ENCODE data around the gene SULT2B1. TPM values are rescaled to one million over a fixed set of nuclear protein-coding genes. Genes with fewer than 3 reads are reported as not detected.

Gene SULT2B1
- total and polyA plus RNA-seq, 2 donors, result 0.30 to 0.42 TPM

Other genes with a start within 250 kb of the SULT2B1 start
- 81.3 TPM for gene EMP3, start 226.6 kb upstream of the SULT2B1 start, total RNA-seq
- gene EMP3, start 226.6 kb upstream of the SULT2B1 start, polyA plus RNA-seq, result 159 TPM
- gene TMEM143, start 188.2 kb upstream of the SULT2B1 start, total RNA-seq, result 4.3 TPM
- gene TMEM143, start 188.2 kb upstream of the SULT2B1 start, polyA plus RNA-seq, result 10.2 TPM
- not detected for gene SYNGR4, start 187.8 kb upstream of the SULT2B1 start, total RNA-seq
- gene SYNGR4, start 187.8 kb upstream of the SULT2B1 start, polyA plus RNA-seq, result not detected
- 68.7 TPM for gene KDELR1, start 160.6 kb upstream of the SULT2B1 start, total RNA-seq
- gene KDELR1, start 160.6 kb upstream of the SULT2B1 start, polyA plus RNA-seq, result 144 TPM
- 1.9 TPM for gene GRIN2D, start 158.5 kb upstream of the SULT2B1 start, total RNA-seq
- 0.30 TPM for gene GRIN2D, start 158.5 kb upstream of the SULT2B1 start, polyA plus RNA-seq
- gene GRWD1, start 106.2 kb upstream of the SULT2B1 start, total RNA-seq, result 13.6 TPM
- gene GRWD1, start 106.2 kb upstream of the SULT2B1 start, polyA plus RNA-seq, result 22.2 TPM
- gene KCNJ14, start 96.6 kb upstream of the SULT2B1 start, total RNA-seq, result 0.42 TPM
- gene KCNJ14, start 96.6 kb upstream of the SULT2B1 start, polyA plus RNA-seq, result 0.33 TPM
- 30.6 TPM for gene CYTH2, start 82.8 kb upstream of the SULT2B1 start, total RNA-seq
- gene CYTH2, start 82.8 kb upstream of the SULT2B1 start, polyA plus RNA-seq, result 51.9 TPM
- gene LMTK3, start 40.3 kb upstream of the SULT2B1 start, total RNA-seq, result 0.42 TPM
- 0.72 TPM for gene LMTK3, start 40.3 kb upstream of the SULT2B1 start, polyA plus RNA-seq
- not detected for gene SPACA4, start 54.6 kb downstream of the SULT2B1 start, total RNA-seq
- gene SPACA4, start 54.6 kb downstream of the SULT2B1 start, polyA plus RNA-seq, result not detected
- 0.58 TPM for gene FAM83E, start 62.9 kb downstream of the SULT2B1 start, total RNA-seq
- gene FAM83E, start 62.9 kb downstream of the SULT2B1 start, polyA plus RNA-seq, result 1.1 TPM
- gene RPL18, start 67.0 kb downstream of the SULT2B1 start, total RNA-seq, result 1,113 TPM
- gene RPL18, start 67.0 kb downstream of the SULT2B1 start, polyA plus RNA-seq, result 2,167 TPM
- 4.9 TPM for gene SPHK2, start 67.3 kb downstream of the SULT2B1 start, total RNA-seq
- 22.0 TPM for gene SPHK2, start 67.3 kb downstream of the SULT2B1 start, polyA plus RNA-seq
- 4.6 TPM for gene DBP, start 85.2 kb downstream of the SULT2B1 start, total RNA-seq
- 12.3 TPM for gene DBP, start 85.2 kb downstream of the SULT2B1 start, polyA plus RNA-seq
- 1.8 TPM for gene CA11, start 94.0 kb downstream of the SULT2B1 start, total RNA-seq
- gene CA11, start 94.0 kb downstream of the SULT2B1 start, polyA plus RNA-seq, result 13.4 TPM
- 0.53 TPM for gene NTN5, start 120.8 kb downstream of the SULT2B1 start, total RNA-seq
- 0.80 TPM for gene NTN5, start 120.8 kb downstream of the SULT2B1 start, polyA plus RNA-seq
- gene FUT2, start 143.8 kb downstream of the SULT2B1 start, total RNA-seq, result 0.79 TPM
- 0.41 TPM for gene FUT2, start 143.8 kb downstream of the SULT2B1 start, polyA plus RNA-seq
- 2.5 TPM for gene MAMSTR, start 167.6 kb downstream of the SULT2B1 start, total RNA-seq
- 3.0 TPM for gene MAMSTR, start 167.6 kb downstream of the SULT2B1 start, polyA plus RNA-seq
- 10.8 TPM for gene RASIP1, start 188.4 kb downstream of the SULT2B1 start, total RNA-seq
- 15.5 TPM for gene RASIP1, start 188.4 kb downstream of the SULT2B1 start, polyA plus RNA-seq
- not detected for gene IZUMO1, start 194.7 kb downstream of the SULT2B1 start, total RNA-seq
- gene IZUMO1, start 194.7 kb downstream of the SULT2B1 start, polyA plus RNA-seq, result not detected
- 1.6 TPM for gene FUT1, start 200.5 kb downstream of the SULT2B1 start, total RNA-seq
- 1.5 TPM for gene FUT1, start 200.5 kb downstream of the SULT2B1 start, polyA plus RNA-seq
- gene FGF21, start 203.4 kb downstream of the SULT2B1 start, total RNA-seq, result not detected
- not detected for gene FGF21, start 203.4 kb downstream of the SULT2B1 start, polyA plus RNA-seq